ENCODE measurements around the gene TPO.

TPO gene

GRCh38 chr2:1588051-1588977 lies 175.1 kb downstream of the TPO start:
- DNase-seq = no peak

- DNase-seq = no peak
These were observed 175.8 kb downstream of the TPO start for GRCh38 chr2:1588978-1589621.

DNA sequence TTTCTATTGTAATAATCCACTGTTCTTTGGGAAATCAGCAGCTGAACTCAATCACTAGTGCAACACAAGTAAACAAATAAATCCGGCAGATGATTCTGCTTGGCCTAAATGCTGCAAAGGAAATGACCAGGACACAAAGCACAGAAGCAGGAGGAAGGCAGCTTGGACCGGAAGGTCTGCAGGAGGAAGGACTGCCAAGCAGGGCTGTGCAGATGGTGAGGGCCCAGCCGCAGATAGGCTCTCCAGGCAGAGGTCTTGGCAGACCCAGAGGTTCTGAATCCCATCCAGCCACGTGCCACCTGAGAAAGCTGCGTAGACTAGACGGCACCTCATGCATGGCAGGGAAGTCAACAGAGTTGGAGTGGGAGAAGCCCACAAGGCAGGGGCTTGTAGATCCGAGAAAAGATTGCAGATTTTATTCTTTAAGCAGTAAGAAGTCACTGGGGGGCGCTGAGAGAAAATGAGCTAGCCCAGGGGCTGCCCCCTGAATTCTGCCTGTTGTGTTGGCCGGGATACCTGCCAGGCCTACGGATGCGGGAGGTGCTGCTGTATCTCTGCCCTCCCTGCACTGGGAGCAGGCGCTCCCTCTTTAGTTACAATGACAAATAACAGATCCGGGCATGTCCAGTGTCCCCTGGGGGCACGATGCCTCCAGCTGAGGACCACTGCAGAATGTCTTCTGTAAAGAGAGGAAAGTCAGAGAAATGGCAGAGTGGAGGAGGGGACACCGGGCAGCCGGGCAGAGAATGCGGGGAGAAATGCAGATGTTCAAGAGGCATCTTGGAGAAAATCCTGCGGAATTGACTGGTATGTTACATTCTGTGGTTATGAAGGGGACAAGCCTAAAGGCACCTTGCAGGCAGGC lies 177.6 kb downstream of the TPO start:
- DNase-seq = no peak

DNA sequence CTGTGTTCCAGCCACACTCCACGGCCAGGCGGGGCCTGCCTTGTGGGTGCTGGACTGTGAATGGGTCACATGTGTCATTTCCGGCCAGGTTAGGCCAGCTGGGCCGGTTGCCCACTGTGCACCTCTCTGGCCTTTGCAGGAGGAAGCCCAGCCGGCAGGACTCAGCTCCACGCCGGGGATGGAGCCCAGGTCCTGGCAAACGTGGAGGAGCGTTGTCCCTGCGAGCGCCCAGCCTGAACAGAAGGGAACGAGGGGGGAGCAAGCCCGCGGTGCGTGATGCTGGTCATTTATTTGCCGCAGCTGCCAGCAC lies 178.2 kb downstream of the TPO start:
- DNase-seq = no peak

All from activated naive CD4-positive, alpha-beta T cell treated with Interleukin-2 at 50 U/mL for 16 hours (primary cell).